NCI-H2107 treated with DMSO at 0.1 percent for 48 hours (cell line): Measurements from ENCODE around the gene ANKRD33B.

ENCODE experiments used
- DNase-seq: peaks from one replicate; lab custom pipeline; 2025; ENCODE audit not compliant: unreplicated experiment; lab: John Stamatoyannopoulos, UW

Gene ANKRD33B

GRCh38 chr5:10690460-10691440, 126.9 kb downstream of the ANKRD33B start:
- DNase-seq, result no peak

DNA sequence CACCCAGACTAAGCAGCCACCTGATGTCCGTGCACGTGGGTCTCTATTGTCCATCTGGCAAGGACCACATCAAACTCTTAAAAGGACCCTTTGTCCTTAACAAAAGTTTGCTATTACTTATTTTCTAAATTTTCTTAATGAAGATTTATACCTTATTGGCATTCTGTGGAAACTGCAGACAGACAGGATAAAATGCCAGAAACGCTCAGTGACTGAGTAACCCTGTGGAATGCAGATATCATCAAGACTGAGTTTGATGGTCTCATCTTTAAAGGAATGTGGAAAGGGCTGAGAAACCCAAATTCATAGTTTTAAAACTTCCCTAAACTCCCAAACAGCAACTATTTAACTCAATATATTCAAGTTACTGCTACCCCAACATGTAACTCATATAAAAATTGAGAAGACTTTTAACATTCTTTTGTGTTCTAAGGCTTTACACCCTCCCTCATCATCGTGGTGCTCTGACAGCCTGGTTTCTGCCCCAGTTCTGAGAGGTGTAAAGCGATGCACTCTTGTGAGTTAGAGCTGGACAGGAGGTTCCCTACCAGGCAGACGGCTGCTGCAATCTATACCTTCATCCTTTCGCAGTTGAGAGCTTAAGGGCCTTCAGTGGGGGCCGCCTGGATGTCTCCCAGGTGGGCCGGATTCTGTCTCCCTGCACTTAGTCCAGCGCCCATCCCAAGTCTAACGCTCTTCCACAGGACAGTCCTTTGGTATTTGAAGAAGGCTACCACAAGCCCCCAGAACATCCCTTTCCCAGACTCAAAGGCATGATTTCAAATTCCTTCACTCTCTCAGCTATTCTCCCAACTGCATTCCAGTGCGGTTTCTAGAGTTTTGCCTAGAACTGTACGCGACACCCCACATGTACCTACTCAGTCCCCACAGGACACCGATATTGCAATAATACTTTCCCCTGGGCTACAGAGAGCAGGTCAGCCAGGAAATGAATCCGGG, 128.2 kb downstream of the ANKRD33B start:
- DNase-seq, result no peak

- DNase-seq, result peak; percentile 60
Observed at GRCh38 chr5:10695055-10695649, 131.3 kb downstream of the ANKRD33B start.

DNA sequence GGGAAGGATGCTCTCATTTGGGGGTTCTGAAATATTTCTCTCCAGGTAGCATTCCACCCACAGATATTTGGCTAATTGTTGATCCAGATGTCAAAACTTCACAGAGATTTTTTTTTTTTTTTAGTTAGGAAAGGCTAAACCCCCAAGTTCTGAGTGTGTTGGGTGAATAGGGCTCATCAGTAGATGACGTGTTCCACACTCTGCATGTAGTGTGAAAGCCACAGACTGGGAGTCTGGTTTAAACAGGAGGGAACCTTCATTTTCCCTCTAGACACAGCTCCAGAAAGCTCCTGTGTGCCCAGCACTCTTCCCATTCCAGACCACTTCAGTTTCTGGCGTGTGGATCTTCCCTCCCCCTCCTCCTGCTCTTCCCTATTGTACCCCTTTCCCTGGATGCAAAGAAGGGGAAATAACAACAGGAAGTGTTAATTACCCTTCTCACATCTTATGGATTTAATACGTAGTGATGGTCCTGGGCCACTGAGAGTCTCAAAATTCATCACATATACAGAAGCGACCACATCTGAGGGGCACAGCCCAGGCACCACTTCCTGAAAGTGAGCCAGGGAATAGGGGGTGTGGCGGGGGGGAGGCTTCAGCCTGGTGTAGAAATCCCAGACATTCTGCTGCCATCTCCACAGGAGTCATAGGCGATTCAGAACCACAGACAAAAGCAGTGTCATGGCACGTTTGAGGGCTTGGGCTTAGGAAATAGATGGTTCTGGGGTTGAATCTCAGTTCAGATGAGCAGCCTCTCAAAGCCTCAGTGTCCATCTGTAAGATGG, 132.1 kb downstream of the ANKRD33B start:
- no peak for DNase-seq

- no peak for DNase-seq
Observed at GRCh38 chr5:10699281-10699874, 135.5 kb downstream of the ANKRD33B start.

- no peak for DNase-seq
Observed at GRCh38 chr5:10699987-10700386, 136.1 kb downstream of the ANKRD33B start.

GRCh38 chr5:10700516-10700915, 136.6 kb downstream of the ANKRD33B start:
- DNase-seq, result no peak

GRCh38 chr5:10701567-10702039, 137.7 kb downstream of the ANKRD33B start:
- peak; percentile 7 for DNase-seq

- DNase-seq, result no peak
Observed at GRCh38 chr5:10702040-10702629, 138.3 kb downstream of the ANKRD33B start.

DNA sequence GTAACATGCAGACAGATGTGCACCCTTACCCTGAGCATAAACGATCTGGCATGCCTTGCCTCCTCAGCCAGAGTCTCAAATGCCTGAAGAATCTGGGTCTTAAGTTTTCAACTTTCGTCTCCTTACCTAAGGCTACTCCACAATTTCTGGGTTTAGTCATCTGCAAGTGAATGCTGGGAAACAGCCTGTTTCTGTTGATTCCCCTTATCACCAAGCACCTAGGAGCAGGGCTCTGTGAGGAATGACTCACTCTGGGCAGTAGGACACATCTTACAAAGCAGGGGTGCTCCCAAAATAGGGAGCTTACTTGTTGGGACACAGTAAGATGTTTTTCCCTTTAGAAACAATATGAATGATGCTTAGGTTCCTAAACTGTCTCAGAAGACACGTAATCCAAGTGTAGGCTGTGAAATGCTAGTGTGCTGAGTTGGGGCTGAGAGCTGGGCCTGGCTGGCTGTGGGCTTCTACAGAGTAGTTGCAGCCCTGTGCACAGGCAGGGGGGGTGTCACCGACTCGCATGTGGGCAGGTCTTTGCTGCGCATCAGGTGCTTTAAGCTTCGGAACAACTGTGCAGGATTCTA, 139.1 kb downstream of the ANKRD33B start:
- DNase-seq, result no peak

GRCh38 chr5:10703676-10704075, 139.8 kb downstream of the ANKRD33B start:
- DNase-seq, result no peak

GRCh38 chr5:10704949-10705621, 141.2 kb downstream of the ANKRD33B start:
- no peak for DNase-seq

DNA sequence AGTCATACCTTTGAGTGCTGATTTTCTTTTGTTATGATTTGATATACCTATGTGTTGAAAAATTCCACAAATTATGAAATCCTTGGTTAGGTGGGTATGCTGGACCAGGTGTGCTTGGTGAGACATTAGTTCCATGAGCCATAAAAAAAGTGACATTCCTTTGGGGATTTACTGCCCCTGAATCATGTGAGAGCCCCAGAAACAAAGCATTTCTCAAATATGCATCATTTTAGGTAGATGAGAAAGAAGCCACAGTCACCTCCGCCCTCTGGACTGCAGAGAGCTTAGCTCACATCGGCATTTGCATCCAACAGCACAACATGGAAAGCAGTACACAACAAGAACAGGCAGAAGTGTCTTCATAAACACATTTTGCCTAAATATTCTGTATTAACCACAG, 141.9 kb downstream of the ANKRD33B start:
- no peak for DNase-seq

DNA sequence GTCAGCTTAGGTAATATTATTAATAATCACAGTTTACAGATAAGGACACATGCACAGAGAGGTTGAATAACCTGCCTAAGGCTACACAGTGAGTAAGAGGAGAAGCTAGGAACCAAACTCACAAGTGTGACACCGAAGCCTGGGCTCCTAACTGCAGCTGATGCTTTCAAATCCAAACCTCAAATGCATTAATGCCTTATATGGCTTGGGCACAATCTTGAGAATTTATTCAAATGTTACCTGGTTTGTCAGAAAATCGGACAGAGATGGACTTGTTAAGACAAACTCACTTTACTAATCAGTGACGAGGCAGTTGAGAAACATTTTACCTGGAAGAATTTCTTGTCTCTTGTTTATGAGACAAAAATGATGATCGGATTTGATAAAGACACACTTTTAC, 142.5 kb downstream of the ANKRD33B start:
- DNase-seq, result no peak
